Glomerular visceral epithelial cell (primary cell): ENCODE data around the gene MAPK12.
A peak's percentile ranks its signal among the peaks of the same experiment; 100 is the strongest.

ENCODE experiments used
- DNase-seq: peaks from one replicate; pipeline ENCODE4 v3.0.0-alpha.2; 2016; ENCODE audit errors: extremely low spot score

Gene MAPK12

DNA sequence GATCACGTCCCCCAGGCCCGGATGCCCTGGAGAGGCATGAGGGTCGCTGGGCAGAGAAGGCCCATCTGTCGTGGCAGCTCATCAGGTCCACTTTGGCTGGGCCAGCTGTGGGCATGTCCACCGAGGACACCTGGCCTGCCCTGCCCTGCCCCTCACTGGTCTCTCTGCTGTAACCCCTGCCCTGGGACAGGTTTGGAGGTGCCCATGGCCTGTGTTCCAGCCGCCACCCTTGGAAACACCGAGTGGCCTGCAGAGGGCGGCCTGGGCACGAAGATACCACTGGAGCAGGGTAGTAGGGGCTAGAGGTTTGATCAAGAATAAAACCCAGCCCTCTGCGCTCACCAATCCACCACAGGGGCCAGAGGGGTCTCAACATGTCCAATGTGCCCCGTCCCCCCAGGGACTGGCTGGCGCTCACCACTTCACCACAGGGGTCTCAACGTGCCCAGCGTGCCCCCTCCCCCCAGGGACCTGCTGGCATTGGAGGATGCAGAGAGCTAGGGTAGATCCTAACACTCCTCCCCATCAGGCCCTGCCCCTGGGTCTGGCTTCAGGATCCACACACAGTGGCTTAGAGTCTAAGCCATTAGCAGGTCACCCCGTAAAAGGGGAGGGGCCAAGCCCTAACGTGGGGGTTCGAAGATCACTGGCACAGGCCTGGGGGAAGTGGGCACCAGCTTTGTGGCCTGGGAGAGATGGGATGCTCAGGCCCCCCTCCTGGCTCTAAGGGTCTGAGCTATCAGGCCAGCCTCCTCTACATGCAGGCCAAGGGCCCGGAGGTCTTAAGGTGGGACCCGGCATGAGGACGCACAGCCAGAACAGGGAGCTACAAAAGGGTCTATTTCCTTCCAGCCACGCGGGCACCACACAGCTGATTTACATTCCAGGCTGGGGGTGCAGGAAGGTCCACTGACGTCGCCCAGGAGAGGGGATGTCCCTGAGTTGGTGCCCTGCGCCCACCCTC is 9.1 kb downstream of the MAPK12 start:
- peak; percentile 59 for DNase-seq

DNA sequence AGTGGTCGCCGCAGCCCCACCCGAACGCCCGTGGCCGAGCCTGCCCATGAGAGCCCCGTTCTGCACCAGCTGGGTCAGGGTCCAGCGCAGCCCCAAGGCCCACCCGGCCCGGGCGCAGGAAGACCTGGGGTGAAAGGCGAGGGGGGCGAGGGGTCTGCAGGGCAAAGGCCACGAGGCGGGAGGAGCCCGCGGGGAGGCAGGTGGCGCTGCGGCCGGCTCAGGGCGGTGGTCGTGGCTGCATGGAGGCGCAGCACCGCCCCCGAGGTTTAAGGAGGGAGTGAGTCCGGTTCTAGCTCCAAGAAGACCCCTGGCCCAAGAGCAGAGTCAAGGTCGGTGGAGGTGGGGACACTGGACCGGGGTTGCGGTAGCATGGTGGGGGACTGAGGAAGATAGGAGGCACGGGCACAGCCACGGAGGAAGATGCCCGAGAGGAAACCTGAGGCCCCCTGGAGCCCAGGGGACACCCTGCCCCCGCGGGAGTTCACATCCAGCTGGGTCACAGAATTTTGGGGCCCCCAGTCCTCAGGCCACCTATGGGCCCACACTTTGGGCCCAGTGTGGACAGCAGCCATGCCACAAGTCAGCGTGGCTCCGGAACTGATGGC is 9.9 kb downstream of the MAPK12 start:
- no peak for DNase-seq

DNA sequence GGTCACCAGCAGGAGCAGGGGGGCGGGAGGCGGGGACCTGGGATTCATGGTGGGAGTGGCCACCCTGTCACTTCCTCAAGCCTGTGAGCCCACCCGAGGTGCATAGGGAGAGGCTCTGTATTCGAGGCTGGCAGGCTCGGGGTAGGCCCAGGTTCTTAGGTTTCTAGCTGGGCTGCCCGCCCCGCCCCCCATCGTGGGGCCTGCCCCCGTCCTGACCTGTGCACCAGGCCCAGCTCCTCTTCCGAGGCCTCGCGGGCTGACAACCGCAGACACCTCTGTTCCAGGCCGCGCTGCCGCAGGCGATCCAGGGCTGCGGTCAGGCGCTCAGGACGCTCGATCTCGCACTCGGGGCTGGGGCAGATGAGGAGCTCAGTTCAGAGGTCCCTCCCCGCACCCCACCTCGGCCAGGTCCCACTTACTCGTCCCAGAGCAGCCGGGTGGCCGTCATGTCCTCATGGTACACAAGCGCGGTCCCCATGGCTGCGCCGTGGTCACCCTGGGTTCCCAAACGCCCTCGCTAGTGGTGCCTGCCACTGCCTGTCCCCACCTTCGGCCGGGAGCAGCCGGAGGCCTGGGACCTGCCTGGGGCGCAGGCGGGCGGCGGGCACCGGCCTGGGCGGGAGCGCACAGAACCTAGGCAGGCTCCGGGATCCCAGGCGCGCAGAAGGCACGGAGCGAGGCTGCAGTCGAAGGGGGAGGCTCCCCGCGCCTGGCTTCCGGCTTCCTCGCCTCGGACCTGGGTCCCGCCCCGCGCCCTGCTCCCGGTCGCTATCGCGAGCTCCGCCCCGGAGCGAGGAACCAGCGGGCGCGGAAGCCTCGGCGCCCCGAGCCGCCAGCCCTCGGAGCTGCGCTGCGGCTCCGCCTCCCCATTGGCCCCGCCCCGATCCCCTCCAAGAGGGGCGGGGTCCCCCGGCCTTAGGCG is 10.7 kb downstream of the MAPK12 start, which contains the start of gene HDAC10:
Gene HDAC10 (minus strand): TSS at position 711 of the 922 bp plus-strand sequence. CDS start 233 bp downstream, at position 478.
- DNase-seq: peak; percentile 69

DNA sequence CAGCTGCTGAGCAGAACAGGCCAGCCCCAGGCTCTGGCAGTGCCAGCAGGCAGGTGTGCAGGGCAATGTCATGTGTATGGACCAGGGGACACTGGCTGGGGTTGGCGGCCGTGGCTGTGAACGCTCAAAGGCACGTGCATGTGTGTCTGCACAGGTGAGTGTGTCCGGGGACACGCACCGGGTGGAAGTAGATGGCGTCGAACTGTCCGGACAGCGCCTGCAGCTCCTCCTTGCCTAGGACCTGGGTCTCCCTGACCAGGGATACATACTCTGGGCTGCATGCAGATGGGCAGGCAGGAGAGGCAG is 11.3 kb downstream of the MAPK12 start:
- DNase-seq: no peak

DNA sequence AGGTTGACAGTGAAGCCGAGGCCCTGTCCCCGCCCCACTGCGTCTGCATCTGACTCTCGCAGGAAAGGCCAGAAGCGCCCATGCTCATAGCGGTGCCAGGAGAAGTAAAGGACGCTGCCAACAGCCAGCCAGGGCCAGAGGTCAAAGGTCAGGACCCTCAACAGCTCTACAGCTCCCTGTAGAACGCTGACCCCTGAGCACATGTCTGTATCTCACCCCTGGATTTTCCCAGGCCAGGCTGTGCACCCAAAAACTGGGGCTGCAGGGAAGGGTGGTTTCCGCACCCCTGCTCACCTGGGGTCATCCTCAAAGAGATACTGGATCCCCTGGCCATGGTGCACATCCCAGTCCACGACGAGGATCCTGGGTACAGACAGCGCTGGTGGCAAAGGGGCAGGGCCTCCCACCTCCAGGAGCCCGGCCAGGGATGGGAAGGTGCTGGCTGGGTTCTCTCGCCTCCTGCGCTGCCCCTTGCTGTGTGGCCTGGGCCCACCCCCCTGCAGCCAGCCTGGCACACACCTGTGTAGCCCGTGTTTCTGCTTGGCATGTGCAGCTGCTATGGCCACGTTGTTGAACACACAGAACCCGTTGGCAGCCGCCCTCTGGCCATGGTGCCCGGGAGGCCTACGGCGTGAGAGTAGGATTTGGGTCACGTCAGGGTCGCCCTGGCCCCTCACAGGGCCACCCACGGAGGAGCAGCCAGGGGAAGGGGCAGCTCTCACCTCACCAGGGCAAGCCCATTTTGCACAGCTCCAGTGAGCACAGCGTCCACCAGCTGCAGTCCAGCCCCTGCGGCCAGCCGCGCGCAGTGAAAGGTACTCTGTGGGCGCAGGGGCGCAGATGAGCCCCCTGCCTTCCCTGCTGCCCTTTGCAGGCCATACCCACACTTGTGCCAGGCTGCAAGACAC is 11.9 kb downstream of the MAPK12 start:
- DNase-seq: no peak

DNA sequence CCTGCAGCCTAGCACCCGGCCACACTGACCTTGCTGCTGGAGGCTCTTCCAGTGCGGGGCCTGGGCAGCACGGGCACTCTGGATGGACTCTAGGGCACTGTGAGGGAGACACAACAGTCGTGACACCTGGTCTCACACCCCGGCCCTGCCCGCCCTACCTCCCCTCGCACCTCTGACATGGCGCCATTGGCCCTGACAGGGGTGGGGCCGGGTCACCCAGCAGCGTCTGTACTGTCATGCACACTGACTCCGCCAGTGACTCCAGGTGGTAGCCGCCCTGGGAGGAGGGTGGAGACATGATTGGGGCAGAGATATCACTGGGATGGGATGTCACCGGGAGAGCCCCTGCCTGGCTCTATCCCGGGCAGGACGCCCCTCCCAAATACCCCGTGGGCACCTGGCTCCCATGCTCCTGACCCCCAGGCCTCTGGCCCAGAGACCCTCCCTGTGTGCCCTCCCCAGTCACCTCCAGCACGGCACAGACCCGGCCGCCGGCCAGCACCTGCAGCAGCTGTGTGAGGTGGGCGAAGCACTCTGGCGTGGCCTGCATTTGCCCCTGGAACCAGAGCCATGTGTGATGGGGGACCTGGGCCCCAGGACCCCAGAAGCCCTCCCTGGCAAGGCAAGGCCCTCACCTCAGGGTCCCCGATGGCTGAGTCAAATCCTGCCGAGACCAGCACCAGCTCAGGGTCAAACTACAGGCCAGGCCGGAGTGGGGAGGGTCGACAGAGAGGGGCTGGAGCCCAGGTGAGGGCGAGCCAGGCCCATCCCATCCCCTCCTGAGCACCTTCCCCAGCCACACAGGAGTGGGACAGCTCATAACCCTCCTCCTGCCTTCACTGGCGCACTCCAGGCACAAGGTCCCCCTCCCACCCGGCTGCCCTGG is 13.0 kb downstream of the MAPK12 start:
- no peak for DNase-seq

DNA sequence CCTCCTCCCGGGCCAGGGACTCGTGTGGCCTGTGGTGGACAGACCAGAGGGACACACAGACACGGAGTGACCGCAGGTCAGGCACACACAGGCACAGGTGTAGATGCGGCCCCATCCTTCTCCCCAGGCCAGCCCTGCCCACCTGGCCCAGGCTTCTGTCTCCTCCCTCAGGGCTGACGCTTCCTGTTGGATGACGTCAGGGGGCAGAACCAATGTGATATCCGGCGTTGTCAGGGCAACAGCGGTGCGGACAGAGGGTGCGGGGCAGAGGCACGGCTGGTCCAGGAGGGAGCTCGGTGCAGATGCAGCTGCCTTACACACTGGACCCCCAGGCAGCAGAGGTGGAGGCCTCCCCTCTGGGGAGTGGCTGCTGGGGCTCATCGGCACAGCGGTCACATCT is 13.7 kb downstream of the MAPK12 start:
- DNase-seq: no peak

DNA sequence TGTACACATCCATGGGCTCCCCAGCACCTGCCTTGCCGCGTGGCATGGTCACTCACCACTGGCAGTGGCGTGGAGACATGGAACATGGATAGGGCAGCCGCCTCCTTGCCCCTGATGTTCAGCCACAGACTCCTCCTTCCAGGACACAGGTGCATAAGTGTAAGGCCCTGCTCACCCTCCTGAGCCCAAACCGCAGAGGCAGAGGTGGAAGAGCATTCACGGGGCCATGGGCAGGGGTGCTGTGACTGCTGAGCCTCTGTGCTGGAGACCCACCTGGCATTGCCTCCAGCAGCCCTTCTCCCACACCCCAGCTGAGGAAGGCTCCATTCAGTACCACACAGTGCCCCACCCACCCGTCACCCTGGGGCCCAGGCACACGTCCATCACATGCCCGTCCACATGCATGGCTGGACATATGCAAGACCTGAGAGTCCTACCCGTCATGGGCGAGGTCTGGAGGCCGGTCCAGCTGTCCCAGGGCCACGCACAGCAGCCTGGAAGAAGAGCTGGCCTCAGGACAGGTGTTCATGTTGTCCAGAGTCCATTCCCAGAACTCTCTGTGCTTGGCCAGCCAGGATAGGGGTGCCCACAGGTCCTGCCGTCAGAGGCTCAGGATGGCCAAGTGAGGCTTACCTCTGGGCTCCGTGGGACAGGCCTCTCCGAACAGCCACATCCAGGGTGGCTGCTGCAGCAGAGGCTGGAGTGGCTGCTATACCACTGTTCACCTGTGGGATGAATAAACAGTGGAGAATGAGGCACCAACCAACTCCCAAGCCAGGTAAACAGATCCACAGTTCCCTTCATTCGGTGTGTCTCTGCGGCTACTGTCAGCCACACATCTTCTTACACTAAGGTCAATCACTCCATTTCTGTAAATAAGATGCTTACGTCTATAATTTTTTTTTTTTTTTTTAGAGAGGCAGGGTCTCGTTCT is 15.0 kb downstream of the MAPK12 start:
- DNase-seq: no peak

DNA sequence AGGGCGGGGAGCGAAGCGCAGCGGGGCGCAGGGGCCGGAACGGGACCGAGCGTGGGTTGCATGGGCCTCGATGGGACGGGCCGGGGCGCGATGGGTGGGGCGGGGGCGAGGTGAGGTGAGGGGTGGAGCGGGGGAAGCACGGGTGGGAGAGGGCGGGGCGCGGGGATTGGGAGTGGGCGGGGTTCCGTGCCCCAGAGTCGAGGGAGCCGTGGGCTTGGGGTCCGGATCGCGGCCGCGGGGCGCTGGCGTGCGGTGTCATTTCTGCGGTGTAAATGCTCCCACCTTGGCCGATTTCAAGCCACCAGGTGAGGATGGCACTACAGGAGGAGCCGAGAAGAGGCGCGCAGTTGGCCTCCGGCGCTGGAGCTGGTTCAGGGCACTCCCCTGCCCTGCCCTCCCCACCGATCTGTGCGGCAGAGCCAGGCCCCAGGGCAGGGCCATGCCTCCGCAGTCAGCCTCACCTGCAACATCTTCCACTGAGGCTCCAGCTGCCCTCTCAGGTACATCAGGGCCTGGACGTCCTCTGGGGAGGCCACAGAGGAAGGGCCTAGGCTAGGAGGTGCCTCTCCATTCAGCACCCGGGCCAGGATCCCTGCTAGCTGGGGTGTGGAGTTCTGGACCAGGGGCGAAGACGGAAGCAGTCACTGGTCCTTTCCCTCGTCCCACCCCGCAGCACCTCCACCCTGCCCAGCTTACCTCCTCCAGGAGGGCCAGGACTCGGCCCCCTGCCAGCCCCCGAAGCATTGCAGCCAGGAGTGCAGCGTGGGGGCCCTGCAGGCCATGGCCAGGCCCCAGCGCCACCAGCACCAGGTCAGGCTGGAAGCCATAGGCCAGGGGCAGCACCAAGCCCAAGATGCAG is 16.0 kb downstream of the MAPK12 start:
- peak; percentile 31 for DNase-seq

DNA sequence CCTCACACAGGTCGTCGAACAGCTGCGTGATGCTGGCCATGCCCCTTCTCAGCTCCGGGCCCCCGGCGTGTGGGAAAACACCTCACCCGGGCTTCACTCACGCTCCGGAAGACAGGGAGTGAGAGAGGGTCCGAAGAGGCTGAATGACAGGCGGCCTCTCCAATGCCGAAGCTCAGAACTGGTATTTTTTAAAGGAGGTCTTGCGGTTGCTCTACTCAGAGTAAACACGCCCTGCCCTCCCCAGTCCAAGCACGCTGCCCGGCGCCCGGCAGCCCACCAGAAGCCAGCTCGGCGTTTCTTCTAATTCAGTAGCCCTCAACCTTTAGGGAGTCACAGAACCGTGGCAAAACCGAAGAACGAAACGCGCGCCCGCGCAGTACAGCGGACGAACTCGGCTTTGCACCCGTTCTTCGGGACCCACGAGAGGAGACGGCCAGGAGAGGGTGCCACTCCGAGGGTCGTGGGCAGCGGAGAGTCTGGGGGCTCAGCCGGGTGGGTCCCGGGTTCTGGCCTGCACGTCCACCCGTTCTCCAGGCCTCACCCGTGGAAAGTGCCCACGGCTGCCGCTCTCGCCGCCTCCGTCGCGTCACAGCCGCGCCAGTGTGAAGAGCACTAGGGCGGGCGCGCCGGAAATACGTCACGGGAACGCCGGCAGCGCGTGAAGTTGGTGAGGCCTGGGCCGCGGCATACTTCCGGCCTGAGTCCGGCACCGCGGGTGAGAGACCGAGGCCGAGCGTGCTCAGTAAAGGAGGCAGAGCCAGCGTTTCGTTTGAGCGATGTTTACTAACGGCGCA is 16.9 kb downstream of the MAPK12 start, which contains the start of gene TUBGCP6:
Gene TUBGCP6 (minus strand): TSS at position 604 of the 794 bp plus-strand sequence. CDS start 564 bp downstream, at position 40.
- DNase-seq: peak; percentile 83

DNA sequence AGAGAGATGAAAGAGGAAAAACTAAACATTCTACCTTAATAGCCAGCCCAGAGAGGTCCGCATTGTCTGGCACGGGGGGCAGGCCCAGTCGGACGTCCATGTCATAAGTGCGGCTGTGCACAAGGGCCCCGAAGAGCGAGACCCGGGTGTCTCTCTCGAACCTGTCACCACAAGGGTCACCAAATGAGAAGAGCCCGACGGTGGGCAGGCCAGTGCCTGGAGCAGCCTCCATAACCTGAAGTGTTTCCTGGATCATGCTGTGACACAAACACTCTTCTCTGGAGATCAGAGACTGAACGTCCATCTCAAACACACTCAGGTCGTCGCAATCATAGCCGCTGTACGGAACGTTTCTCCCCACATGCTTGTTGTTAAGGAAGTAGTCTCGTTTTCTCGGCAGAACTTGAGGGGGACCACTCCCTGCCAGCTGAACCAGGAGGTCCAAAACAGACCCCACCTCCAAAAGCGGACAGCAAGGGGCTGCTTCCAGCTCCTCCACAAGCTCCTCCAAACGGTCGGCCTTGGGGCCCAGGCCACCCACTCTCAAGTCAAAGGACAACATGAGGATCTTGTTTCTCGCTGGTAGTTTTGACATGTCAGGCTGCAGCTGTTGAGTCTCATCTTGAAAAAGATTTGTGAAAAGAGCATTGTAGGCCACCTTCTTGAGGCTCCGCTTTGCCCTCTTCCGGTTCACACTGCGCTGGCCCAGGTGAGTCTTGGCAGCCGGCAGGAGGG is 17.6 kb downstream of the MAPK12 start:
- no peak for DNase-seq

DNA sequence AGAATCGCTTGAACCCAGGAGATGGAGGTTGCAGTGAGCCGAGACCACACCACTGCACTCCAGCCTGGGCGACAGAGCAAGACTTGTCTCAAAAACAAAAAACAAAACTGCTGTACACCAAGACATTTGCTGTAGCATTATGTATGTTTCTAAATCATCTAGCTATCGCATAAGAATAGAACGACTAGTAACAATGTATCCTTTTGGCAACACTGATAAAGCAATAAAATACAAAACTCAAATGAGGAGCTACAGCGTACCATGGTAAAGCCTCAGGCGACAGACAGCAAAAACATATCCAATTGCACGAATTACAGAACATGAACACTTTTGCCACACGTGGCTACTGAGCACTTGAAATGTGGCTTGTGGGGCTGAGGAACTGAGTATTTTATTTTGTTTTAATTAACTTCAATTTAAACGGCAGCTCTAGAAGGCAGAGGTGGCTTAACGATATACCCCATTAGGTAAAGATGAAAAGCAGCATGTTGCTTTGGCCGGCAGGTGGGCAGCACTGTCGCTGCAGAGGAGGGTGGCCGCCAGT is 19.0 kb downstream of the MAPK12 start:
- DNase-seq: no peak

DNA sequence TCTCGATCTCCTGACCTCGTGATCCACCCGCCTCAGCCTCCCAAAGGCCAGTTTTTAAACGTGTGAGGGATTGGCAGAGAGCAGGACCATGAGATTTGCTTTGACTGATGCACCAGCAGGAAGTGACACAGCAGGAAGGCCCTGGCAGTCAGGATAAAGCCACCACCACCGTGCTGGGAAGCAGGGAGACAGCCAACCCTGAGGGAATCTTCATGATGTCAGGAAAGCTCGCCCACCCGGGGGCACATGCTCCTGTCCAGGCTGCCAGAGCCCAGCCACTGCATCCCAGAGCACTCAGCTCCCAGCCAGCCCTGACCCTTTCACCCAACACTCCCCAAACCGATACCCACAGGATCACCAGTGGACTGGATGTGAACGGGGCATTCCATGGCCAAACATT is 22.7 kb downstream of the MAPK12 start:
- DNase-seq: no peak

DNA sequence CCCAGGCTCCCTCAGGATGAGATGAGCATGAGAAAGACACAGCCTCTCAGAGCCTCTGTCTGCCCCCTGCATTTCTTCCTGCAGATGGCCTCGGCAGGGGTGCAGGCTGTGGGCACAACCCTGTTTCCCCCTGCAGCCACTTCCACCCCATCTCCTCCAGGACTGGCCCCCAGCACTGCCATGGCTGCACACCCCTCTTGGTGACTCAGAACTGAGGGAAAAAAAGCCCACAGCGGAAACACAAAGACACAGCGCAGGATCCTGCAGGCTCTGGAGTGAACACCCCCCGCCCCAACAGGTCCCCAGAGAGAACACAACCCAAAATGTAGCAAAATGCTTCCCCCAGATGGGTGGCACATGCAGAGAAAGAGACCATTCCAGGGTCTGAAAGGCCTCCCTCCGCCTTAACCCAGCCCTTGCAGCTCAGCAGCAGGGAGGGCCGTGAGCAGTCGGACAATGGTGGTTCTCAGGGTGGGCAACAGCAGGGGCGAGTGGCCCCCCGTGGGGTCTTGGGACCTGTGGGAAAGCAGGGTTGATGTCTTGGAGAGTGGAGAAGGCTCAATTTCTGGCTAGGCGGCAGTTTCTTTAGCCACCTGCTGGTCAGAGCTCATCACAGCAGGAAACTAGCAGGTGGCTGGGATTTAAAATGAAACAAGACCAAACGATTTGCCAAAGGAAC is 24.6 kb downstream of the MAPK12 start:
- no peak for DNase-seq

DNA sequence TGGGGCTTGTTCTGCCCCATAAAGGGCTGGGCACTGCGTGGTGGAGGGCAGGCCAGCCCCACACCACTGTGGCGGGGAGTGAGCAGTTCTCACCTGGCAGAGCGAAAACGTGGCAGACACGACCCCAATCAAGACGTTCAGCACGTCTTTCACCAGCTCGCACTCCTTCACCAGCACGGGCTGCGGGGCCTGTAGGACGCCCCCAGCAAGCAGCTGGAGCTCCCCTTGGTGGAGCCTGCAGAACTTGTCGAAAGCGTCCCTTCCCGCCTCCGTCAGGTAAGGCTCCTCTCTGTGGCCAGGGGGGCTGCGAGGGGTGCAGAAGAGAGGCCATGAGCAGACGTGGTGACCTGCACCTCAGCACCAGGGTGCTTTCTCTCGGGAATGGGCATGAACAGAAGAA is 28.3 kb downstream of the MAPK12 start:
- DNase-seq: no peak
